Common myeloid progenitor, CD34-positive (primary cell): ENCODE results near the gene GKAP1.
"Not testable (repeated sequence)": the region's sequence is repeated elsewhere in the genome, so short reads cannot be mapped to it uniquely, and the experiment has no call there.

ENCODE experiments used
- CTCF ChIA-PET: fragments of 350-600 bp; sonication (Branson Sonifier 250); formaldehyde crosslinking; loops from one replicate; lab custom pipeline; 2021; ENCODE audit warnings: antibody characterized with exemption; lab: Charles Lee
- POLR2A ChIA-PET: fragments of 350-600 bp; sonication (Branson Sonifier 250); formaldehyde crosslinking; loops from one replicate; lab custom pipeline; 2021; ENCODE audit warnings: antibody characterized with exemption; lab: Charles Lee
- DNase-seq, 3 donors: peaks; one replicate each; pipeline versions ENCODE4 v3.0.0 to v3.0.0-alpha.2; 2013
- H3K27ac ChIP-seq, 2 experiments: 1 replicate in 1 of 2; 2 replicates in 1 of 2; pipeline ENCODE4 v1.7.0; 2013; ENCODE audit warnings: inconsistent platforms in 2 of 2, low read length in 2 of 2, mild to moderate bottlenecking in 2 of 2, low read depth in 1 of 2, moderate library complexity in 1 of 2; ENCODE audit not compliant: severe bottlenecking in 2 of 2, insufficient read depth in 1 of 2, poor library complexity in 1 of 2
- H3K27me3 ChIP-seq, 5 experiments: replicated peaks in 2 of 5; 1 replicate in 3 of 5; 2 replicates in 2 of 5; pipeline versions ENCODE4 v1.6.1 to v1.7.0; 2013; ENCODE audit warnings: low read length in 4 of 5, mild to moderate bottlenecking in 2 of 5, moderate library complexity in 2 of 5, inconsistent platforms in 1 of 5; ENCODE audit not compliant: insufficient read depth in 5 of 5, control insufficient read depth in 4 of 5
- H3K36me3 ChIP-seq, 4 experiments: 1 replicate in 2 of 4; 2 replicates in 2 of 4; pipeline versions ENCODE4 v1.6.1 to v1.7.0; 2013; ENCODE audit warnings: low read length in 3 of 4, control low read depth in 1 of 4, mild to moderate bottlenecking in 1 of 4; ENCODE audit not compliant: control insufficient read depth in 4 of 4, insufficient read depth in 4 of 4
- H3K4me1 ChIP-seq, 4 experiments: 1 replicate in 3 of 4; 2 replicates in 1 of 4; pipeline versions ENCODE4 v1.6.1 to v1.7.1; 2013; ENCODE audit warnings: low read length in 3 of 4, mild to moderate bottlenecking in 3 of 4, control low read depth in 1 of 4, inconsistent platforms in 1 of 4, moderate library complexity in 1 of 4; ENCODE audit not compliant: control insufficient read depth in 4 of 4, insufficient read depth in 4 of 4; ENCODE audit errors: control extremely low read depth in 1 of 4
- H3K4me3 ChIP-seq, 7 experiments: 1 replicate in 4 of 7; 2 replicates in 3 of 7; pipeline versions ENCODE4 v1.5.1 to v1.7.0; 2013; ENCODE audit warnings: mild to moderate bottlenecking in 7 of 7, low read length in 6 of 7, moderate library complexity in 6 of 7, inconsistent platforms in 2 of 7, low read depth in 2 of 7, control low read depth in 1 of 7; ENCODE audit not compliant: insufficient read depth in 4 of 7, control insufficient read depth in 1 of 7; ENCODE audit errors: extremely low read depth in 1 of 7
- H3K9me3 ChIP-seq, 5 experiments: 1 replicate in 4 of 5; 2 replicates in 1 of 5; pipeline versions ENCODE4 v1.6.1 to v1.7.1; 2013; ENCODE audit warnings: low read length in 4 of 5, mild to moderate bottlenecking in 2 of 5, inconsistent platforms in 1 of 5, low read depth in 1 of 5, moderate library complexity in 1 of 5; ENCODE audit not compliant: control insufficient read depth in 4 of 5, insufficient read depth in 2 of 5; ENCODE audit errors: control extremely low read depth in 1 of 5
- WGBS: methylation state at CpG from one replicate; pipeline ENCODE4 v1.1.5; 2013; ENCODE audit not compliant: insufficient coverage; 5-methylcytosine and 5-hydroxymethylcytosine counted together

Gene GKAP1

DNA sequence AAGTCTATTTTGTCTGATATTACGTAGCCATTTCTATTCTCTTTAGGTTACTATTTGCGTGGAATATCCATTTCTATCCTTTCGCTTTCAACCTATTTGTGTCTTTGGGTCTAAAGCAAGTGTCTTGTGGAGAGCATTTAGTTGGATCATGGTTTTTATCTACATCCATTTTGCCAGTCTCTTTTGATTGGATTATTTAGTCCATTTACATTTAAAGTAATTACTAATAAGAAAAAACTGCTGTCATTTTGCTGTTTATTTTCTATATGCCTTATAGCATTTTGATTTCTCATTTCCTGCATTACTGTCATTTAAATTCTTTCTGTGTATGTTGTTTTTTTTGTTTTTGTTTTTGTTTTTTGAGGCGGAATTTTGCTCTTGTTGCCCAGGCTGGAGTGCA, 83.8 kb downstream of the GKAP1 start:
- CTCF ChIA-PET = no interaction called here
- no peak for DNase-seq
- H3K36me3 ChIP-seq = peaks cover 0 to 10% (median 1%) of the 10 kb centered on the region in 4 experiments

DNA sequence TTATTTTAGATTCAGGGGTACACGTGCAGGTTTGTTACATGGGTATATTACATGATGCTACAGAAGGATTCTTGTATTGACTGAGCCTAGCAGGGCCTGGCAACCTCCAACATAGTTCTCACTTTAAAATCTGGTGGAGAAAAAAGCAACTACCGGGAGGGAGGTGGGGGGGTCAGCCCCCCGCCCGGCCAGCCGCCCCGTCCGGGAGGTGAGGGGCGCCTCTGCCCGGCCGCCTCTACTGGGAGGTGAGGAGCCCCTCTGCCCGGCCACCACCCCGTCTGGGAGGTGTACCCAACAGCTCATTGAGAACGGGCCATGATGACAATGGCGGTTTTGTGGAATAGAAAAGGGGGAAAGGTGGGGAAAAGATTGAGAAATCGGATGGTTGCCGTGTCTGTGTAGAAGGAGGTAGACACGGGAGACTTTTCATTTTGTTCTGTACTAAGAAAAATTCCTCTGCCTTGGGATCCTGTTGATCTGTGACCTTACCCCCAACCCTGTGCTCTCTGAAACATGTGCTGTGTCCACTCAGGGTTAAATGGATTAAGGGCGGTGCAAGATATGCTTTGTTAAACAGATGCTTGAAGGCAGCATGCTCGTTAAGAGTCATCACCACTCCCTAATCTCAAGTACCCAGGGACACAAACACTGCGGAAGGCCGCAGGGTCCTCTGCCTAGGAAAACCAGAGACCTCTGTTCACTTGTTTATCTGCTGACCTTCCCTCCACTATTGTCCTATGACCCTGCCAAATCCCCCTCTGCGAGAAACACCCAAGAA, 88.8 kb downstream of the GKAP1 start:
- H3K9me3 ChIP-seq, H3K36me3 ChIP-seq, POLR2A ChIA-PET, DNase-seq, CTCF ChIA-PET, H3K4me1 ChIP-seq, H3K4me3 ChIP-seq, H3K27me3 ChIP-seq, H3K27ac ChIP-seq: not testable (repeated sequence)
- no CpG with 5 or more reads among the region's 22 CpGs for WGBS

More for the DNA sequence above, 83.8 kb downstream of the GKAP1 start:
- 100% methylated on average over 1 of the region's 4 CpGs for WGBS
- no peaks in the 10 kb centered on the region for H3K27me3 ChIP-seq
- H3K4me3 ChIP-seq = no peak overlapping the region
- peaks cover 0 to 9% (median 0%) of the 10 kb centered on the region in 5 experiments for H3K9me3 ChIP-seq
- H3K27ac ChIP-seq = no peak overlapping the region
- H3K4me1 ChIP-seq = no peaks in the 10 kb centered on the region
- POLR2A ChIA-PET = no interaction called here

DNA sequence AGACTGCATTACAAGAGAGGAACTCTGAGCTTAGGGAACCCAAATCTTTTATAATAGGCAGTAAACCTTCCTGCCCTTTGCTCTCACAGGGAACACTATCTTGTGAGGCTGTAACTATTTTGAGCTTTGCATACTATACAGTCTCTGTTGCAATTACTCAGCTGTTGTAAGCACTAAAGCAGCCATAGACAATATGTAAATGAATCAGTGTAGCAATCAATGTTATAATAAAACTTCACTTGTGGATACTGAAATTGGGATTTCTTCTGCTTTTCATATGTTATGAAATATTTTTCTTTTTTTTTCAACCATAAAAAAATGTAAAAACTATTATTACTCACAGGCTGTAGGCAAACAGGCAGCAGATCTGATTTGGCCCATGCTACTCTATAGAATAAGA, 93.1 kb downstream of the GKAP1 start:
- Histone ChIP-seq H3K27me3 (no peaks in the 10 kb centered on the region), H3K4me3 (no peak overlapping the region), H3K27ac (no peak overlapping the region), H3K36me3 (no peaks in the 10 kb centered on the region), H3K4me1 (no peaks in the 10 kb centered on the region), H3K9me3 (peaks cover 0 to 8% (median 0%) of the 10 kb centered on the region in 5 experiments)
- no peak for DNase-seq
- ChIA-PET CTCF (no interaction called here), POLR2A (no interaction called here)

DNA sequence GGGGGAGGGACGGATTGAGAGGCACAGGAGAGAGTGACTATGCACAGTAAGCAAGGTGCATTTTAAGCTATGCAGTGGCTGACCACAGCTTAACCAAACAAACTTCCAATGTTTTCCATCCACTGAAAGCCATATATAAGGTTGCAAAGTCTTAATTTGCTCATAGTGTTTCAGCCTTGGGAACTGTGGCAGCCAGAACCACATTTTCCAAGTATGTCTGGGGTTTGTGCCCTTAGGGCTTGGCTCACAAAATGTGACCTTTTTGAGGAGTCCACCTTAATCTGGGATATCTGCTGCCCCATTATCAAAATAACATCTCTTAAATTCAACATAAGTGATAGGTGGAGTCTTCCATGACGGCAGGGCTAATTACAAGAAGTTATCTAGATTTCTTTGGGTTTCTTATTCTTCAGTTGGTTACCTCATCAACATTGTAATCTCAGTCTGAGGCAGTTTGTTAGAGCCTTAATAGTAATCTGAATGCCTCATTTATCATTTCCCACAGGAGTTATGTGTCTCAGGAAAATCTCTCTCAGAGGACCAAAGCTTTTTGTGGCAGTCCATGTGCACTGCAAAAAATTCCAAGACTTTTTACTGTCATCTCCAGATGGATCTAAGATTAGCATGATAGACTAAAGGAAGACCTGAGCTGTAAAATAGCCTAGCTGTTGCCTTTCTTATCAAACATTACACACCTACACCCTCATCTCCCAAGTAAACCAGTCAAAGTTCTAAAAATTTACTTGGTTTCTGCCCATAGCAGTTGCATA, 94.7 kb downstream of the GKAP1 start:
- no peaks in the 10 kb centered on the region for H3K36me3 ChIP-seq
- 100% methylated on average over 2 of the region's 2 CpGs for WGBS
- H3K27me3 ChIP-seq = no peaks in the 10 kb centered on the region
- CTCF ChIA-PET = interaction anchor here (1.5 to 1.6 kb wide), 2 partner anchors 9 to 184 kb away, joined by 3 read pairs; no protein-coding TSS in a partner anchor
- no peak for DNase-seq
- H3K4me1 ChIP-seq = no peaks in the 10 kb centered on the region
- peaks cover 0 to 8% (median 0%) of the 10 kb centered on the region in 5 experiments for H3K9me3 ChIP-seq
- no peak overlapping the region for H3K4me3 ChIP-seq
- POLR2A ChIA-PET = no interaction called here
- H3K27ac ChIP-seq = no peak overlapping the region

DNA sequence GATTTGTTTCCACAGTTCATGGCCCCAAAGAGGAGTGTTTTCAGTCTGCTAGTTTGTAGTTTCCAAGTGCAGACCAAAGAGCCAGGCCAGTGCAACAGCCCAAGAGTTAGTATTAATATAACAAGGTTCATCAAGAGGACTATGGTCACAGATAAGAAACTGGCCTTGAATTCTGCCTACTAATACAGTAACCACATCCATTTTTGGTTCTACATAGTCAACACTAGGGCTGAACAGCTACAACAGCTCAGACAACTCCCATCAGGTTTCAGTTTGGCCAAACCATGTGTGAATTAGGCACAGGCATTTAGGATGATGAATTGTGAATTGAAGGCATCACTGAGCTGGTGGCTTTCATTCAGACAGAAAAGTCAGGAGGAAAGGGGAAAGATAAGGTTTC, 96.1 kb downstream of the GKAP1 start:
- Histone ChIP-seq H3K27me3 (no peaks in the 10 kb centered on the region), H3K4me1 (no peaks in the 10 kb centered on the region), H3K36me3 (no peaks in the 10 kb centered on the region), H3K9me3 (peaks cover 0 to 9% (median 0%) of the 10 kb centered on the region in 5 experiments), H3K4me3 (no peak overlapping the region), H3K27ac (no peak overlapping the region)
- no peak for DNase-seq
- POLR2A ChIA-PET = no interaction called here
- CTCF ChIA-PET = no interaction called here

DNA sequence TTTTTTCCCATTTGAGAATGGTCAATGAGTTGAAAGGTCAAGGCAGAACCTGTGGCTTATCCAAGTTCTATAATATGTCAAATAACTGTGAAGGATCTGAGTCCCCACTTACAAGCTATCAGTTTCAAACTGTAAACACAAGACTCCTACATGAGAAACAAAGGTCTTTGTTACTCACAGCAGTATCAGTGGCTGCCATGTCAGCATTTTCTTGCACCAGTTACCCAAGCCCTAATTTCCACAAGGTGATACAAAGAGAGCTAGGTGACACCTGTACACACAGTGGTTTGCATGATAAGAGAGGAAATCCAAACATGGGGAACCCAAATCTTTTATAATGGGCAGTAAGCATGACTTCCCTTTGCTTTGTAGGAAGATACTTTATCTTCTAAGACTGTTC, 101.8 kb downstream of the GKAP1 start:
- Histone ChIP-seq H3K9me3 (peaks cover 0 to 3% (median 0%) of the 10 kb centered on the region in 5 experiments), H3K4me1 (no peaks in the 10 kb centered on the region), H3K27ac (no peak overlapping the region), H3K4me3 (no peak overlapping the region), H3K36me3 (no peaks in the 10 kb centered on the region), H3K27me3 (no peaks in the 10 kb centered on the region)
- DNase-seq = no peak
- CTCF ChIA-PET = interaction anchor here (1.2 kb wide), 1 partner anchor 67 kb away, joined by 5 read pairs; no protein-coding TSS in a partner anchor
- POLR2A ChIA-PET = no interaction called here

DNA sequence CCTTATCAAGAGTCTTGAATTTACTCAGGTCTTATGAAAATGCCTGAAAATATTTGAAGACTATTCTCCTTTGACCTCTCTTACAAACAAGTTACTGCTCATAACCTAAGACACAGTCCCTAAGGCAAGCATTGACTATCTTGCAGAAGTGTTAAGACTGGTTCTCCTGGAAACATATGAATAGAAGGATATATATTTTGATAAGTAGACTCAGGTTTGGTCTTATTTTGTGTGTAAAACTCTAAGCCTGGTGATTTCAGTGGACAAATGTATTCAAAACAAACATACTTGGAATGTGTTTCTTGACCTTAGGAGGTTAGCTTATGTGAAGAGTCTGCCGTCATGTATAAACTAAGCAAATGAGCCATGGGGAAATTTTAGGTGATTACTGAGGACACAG, 102.3 kb downstream of the GKAP1 start:
- no peaks in the 10 kb centered on the region for H3K36me3 ChIP-seq
- H3K4me3 ChIP-seq = no peak overlapping the region
- no peak for DNase-seq
- H3K4me1 ChIP-seq = no peaks in the 10 kb centered on the region
- 100% methylated on average over 1 of the region's 1 CpG for WGBS
- no peak overlapping the region for H3K27ac ChIP-seq
- H3K9me3 ChIP-seq = peaks cover 0 to 3% (median 0%) of the 10 kb centered on the region in 5 experiments
- H3K27me3 ChIP-seq = no peaks in the 10 kb centered on the region
- POLR2A ChIA-PET = no interaction called here
- CTCF ChIA-PET = interaction anchor here (1.2 kb wide), 1 partner anchor 66 kb away, joined by 5 read pairs; no protein-coding TSS in a partner anchor
